NCI-H526 treated with DMSO at 0.1 percent for 48 hours (cell line): ENCODE measurements around the gene SPR.

ENCODE experiments used
- DNase-seq: peaks from one replicate; lab custom pipeline; 2025; lab: John Stamatoyannopoulos, UW

SPR gene

GRCh38 chr2:72932045-72932740 lies 45.0 kb downstream of the SPR start:
- DNase-seq = no peak

GRCh38 chr2:72932805-72933204 lies 45.6 kb downstream of the SPR start:
- DNase-seq = no peak

GRCh38 chr2:72933207-72933606 lies 46.0 kb downstream of the SPR start:
- DNase-seq = no peak

- DNase-seq = no peak
Measured at GRCh38 chr2:72933646-72934151, 46.5 kb downstream of the SPR start.

GRCh38 chr2:72934683-72935610 lies 47.7 kb downstream of the SPR start:
- no peak for DNase-seq

- DNase-seq = no peak
Measured at GRCh38 chr2:72935611-72935957, 48.4 kb downstream of the SPR start.

GRCh38 chr2:72936660-72937355 lies 49.6 kb downstream of the SPR start:
- no peak for DNase-seq

GRCh38 chr2:72937356-72937669 lies 50.1 kb downstream of the SPR start:
- no peak for DNase-seq

GRCh38 chr2:72938455-72938854 lies 51.2 kb downstream of the SPR start:
- no peak for DNase-seq

GRCh38 chr2:72940361-72940760 lies 53.2 kb downstream of the SPR start:
- no peak for DNase-seq

GRCh38 chr2:72940786-72941185 lies 53.6 kb downstream of the SPR start:
- DNase-seq = no peak
